ENCODE data around the gene HCN2.

DNA sequence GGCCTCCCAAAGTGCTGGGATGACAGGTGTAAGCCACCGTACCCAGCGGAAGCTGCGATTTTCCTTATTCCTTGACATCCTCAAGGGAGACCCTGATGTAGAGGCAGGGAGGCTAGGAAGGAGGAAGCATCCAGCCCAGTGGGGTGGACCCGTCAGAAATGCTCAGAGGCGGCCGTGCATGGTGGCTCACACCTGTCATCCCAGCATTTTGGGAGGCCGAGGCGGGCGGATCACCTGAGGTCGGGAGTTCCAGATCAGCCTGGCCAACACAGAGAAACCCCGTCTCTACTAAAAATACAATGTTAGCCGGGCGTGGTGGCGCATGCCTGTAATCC, 34.2 kb upstream of the HCN2 start:
- no peak for TF ChIP-seq POLR2A (conservative IDR thresholded peaks at IDR 0.05)
- no peak for TF ChIP-seq MTF1 (CRISPR knock-in tag; IDR thresholded peaks at IDR 0.05; ENCODE audit: borderline replicate concordance)
- TF ChIP-seq, protein P1, sequence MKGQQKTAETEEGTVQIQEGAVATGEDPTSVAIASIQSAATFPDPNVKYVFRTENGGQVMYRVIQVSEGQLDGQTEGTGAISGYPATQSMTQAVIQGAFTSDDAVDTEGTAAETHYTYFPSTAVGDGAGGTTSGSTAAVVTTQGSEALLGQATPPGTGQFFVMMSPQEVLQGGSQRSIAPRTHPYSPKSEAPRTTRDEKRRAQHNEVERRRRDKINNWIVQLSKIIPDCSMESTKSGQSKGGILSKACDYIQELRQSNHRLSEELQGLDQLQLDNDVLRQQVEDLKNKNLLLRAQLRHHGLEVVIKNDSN (CRISPR knock-in tag; IDR thresholded peaks at IDR 0.05) = no peak
- TF ChIP-seq, protein P2, sequence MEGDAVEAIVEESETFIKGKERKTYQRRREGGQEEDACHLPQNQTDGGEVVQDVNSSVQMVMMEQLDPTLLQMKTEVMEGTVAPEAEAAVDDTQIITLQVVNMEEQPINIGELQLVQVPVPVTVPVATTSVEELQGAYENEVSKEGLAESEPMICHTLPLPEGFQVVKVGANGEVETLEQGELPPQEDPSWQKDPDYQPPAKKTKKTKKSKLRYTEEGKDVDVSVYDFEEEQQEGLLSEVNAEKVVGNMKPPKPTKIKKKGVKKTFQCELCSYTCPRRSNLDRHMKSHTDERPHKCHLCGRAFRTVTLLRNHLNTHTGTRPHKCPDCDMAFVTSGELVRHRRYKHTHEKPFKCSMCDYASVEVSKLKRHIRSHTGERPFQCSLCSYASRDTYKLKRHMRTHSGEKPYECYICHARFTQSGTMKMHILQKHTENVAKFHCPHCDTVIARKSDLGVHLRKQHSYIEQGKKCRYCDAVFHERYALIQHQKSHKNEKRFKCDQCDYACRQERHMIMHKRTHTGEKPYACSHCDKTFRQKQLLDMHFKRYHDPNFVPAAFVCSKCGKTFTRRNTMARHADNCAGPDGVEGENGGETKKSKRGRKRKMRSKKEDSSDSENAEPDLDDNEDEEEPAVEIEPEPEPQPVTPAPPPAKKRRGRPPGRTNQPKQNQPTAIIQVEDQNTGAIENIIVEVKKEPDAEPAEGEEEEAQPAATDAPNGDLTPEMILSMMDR (IDR thresholded peaks at IDR 0.05 in 2 of 3, conservative IDR thresholded peaks at IDR 0.05 in 1 of 3; ENCODE audit: insufficient read depth in 2 of 3, low read depth in 1 of 3, low read length in 3 of 3) = no peak
- no peak for TF ChIP-seq PHF8 (IDR thresholded peaks at IDR 0.05; ENCODE audit: borderline replicate concordance, low read length)
